ENCODE data around the gene TRABD2A. TPM values are rescaled to one million over a fixed set of nuclear protein-coding genes. Genes with fewer than 3 reads are reported as not detected.
A peak's percentile ranks its signal among the peaks of the same experiment; 100 is the strongest.

Gene TRABD2A
- total and polyA plus RNA-seq, 4 experiments from 2014 or later, result 67.1 to 90.7 (median 82.2) TPM

DNA sequence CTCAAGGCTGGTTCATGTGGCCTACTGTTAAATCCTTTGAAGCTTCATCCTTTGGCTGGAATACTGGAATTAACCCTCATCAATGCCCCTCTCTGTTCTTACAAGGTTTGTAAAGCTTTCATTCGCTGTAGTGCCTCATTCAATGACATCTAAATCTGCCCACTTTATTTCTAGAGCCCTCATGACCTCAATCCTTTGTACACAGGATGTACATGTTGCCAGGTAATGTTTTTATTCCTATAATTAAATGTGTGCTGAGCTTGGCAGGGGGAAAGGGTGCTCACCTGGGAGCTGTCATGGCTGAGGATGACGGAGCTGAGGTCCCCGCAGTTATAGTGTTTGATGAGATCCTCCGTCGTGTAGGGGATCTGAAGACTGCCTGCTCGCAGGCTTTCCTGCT, 39.3 kb downstream of the TRABD2A start:
- H3K9me3 ChIP-seq (ENCODE audit: control insufficient read depth in 1 of 2, low read length in 2 of 2), result no peaks in the 10 kb centered on the region
- H3K27ac ChIP-seq (ENCODE audit: low read depth, low read length), result peak overlapping the region; percentile 61
- Mint-ChIP-seq H3K27me3 (no peaks in the 10 kb centered on the region), H3K36me3 (peaks cover 45 to 55% of the 10 kb centered on the region in 2 donors), H3K27ac (peak overlapping the region; percentile 92 to 98 (median 96)), H3K4me3 (peak overlapping the region; percentile 26 to 87 (median 80)), H3K4me1 (peaks cover 82 to 93% (median 88%) of the 10 kb centered on the region in 4 donors), H3K9me3 (peaks cover under 1 to 7% (median 2%) of the 10 kb centered on the region in 8 donors)
- peaks cover 95% of the 10 kb centered on the region for H3K4me1 ChIP-seq (ENCODE audit: insufficient read depth, low read length)
- ChIA-PET POLR2A (ENCODE audit: partially characterized antibody) (interaction anchor here (0.6 to 11.4 kb wide), 19 partner anchors 9 to 344 kb away, joined by 3 to 121 read pairs (median 7); partner anchors contain the start of genes TMSB10 and TRABD2A), CTCF (ENCODE audit: partially characterized antibody) (interaction anchor here (1.0 to 2.9 kb wide), 13 partner anchors 8 to 344 kb away, joined by 3 to 26 read pairs (median 5); partner anchors contain the start of gene TRABD2A)
- no peaks in the 10 kb centered on the region for H3K27me3 ChIP-seq (ENCODE audit: insufficient read depth, low read length)
- DNase-seq, result peak in 4 of 5 donors; percentile 46 to 56 (median 49)
- peaks cover 17% of the 10 kb centered on the region for H3K36me3 ChIP-seq (ENCODE audit: insufficient read depth, low read length)
- intact Hi-C loops (cut with micrococcal nuclease), result no loop called here
- H3K4me3 ChIP-seq (ENCODE audit: low read length in 2 of 2), result no peak overlapping the region

DNA sequence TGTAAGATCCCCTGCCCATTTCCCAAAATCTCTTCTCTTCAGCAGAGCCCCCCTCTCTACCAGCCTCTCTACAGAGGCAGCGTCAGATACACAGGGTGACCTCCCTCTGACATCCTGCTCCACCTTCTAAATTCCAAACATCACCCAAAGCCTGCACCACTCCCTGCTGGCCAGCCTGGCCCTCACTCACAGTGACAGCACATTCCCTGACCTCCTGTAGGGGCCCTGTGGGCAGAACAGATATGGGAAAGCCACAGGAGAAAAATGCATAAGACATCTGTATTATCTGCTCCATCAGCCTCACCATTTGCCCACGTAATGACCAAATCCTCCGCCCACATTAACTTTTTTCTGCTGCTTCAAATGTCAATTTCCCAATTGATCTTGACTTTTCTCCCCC, 40.6 kb downstream of the TRABD2A start:
- peaks cover 74 to 91% (median 84%) of the 10 kb centered on the region in 4 donors for H3K4me1 Mint-ChIP-seq
- peaks cover 2 to 19% (median 11%) of the 10 kb centered on the region in 8 donors for H3K9me3 Mint-ChIP-seq
- peak overlapping the region; percentile 92 to 98 (median 96) for H3K27ac Mint-ChIP-seq
- peak in 1 of 5 donors; percentile 10 for DNase-seq
- peaks cover 88% of the 10 kb centered on the region for H3K4me1 ChIP-seq (ENCODE audit: insufficient read depth, low read length)
- H3K9me3 ChIP-seq (ENCODE audit: control insufficient read depth in 1 of 2, low read length in 2 of 2), result no peaks in the 10 kb centered on the region
- H3K4me3 Mint-ChIP-seq, result peak overlapping the region; percentile 63 to 87 (median 80)
- ChIA-PET CTCF (ENCODE audit: partially characterized antibody) (interaction anchor here (1.2 to 2.9 kb wide), 9 partner anchors 9 to 343 kb away, joined by 3 to 26 read pairs (median 5); partner anchors contain the start of gene TRABD2A), POLR2A (ENCODE audit: partially characterized antibody) (interaction anchor here (0.8 to 11.4 kb wide), 15 partner anchors 8 to 95 kb away, joined by 3 to 121 read pairs (median 14); partner anchors contain the start of genes TMSB10 and TRABD2A)
- peak overlapping the region; percentile 61 for H3K27ac ChIP-seq (ENCODE audit: low read depth, low read length)
- H3K27me3 ChIP-seq (ENCODE audit: insufficient read depth, low read length), result no peaks in the 10 kb centered on the region
- intact Hi-C loops (cut with micrococcal nuclease), result no loop called here
- no peaks in the 10 kb centered on the region for H3K27me3 Mint-ChIP-seq
- peaks cover 51 to 66% of the 10 kb centered on the region in 2 donors for H3K36me3 Mint-ChIP-seq
- peaks cover 17% of the 10 kb centered on the region for H3K36me3 ChIP-seq (ENCODE audit: insufficient read depth, low read length)
- H3K4me3 ChIP-seq (ENCODE audit: low read length in 2 of 2), result peak overlapping the region in 1 of 2 donors; percentile 39

DNA sequence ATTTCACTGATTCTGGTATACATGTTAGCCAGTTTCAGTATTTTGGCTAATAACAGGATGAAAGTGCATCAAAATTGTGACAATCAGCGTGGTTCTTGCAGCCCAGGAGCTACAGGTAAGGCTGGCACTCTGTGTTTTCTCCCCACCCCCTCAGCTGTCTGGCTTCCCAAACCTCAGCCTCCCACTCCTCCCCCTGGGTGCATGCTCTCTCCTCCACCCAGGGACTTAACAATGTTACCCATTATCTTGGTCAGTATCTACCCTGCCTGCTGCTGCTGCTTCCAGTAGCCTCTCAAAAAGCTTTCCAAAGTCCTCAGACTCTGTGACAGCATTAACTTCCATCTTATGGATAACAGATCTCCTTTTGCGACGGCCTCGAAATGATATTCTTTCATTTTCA, 41.0 kb downstream of the TRABD2A start:
- Histone ChIP-seq H3K4me1 (ENCODE audit: insufficient read depth, low read length) (peaks cover 88% of the 10 kb centered on the region), H3K9me3 (ENCODE audit: control insufficient read depth in 1 of 2, low read length in 2 of 2) (no peaks in the 10 kb centered on the region), H3K27ac (ENCODE audit: low read depth, low read length) (peak overlapping the region; percentile 61), H3K27me3 (ENCODE audit: insufficient read depth, low read length) (no peaks in the 10 kb centered on the region), H3K4me3 (ENCODE audit: low read length in 2 of 2) (peak overlapping the region in 1 of 2 donors; percentile 39), H3K36me3 (ENCODE audit: insufficient read depth, low read length) (peaks cover 21% of the 10 kb centered on the region)
- intact Hi-C loops (cut with micrococcal nuclease), result no loop called here
- H3K9me3 Mint-ChIP-seq, result peaks cover 2 to 21% (median 12%) of the 10 kb centered on the region in 8 donors
- peaks cover 54 to 69% of the 10 kb centered on the region in 2 donors for H3K36me3 Mint-ChIP-seq
- peak overlapping the region; percentile 63 to 87 (median 80) for H3K4me3 Mint-ChIP-seq
- H3K27me3 Mint-ChIP-seq, result no peaks in the 10 kb centered on the region
- ChIA-PET CTCF (ENCODE audit: partially characterized antibody) (interaction anchor here (1.2 to 1.4 kb wide), 2 partner anchors 34 to 86 kb away, joined by 3 to 5 read pairs; no protein-coding TSS in a partner anchor), POLR2A (ENCODE audit: partially characterized antibody) (interaction anchor here (0.8 to 8.2 kb wide), 9 partner anchors 10 to 94 kb away, joined by 3 to 77 read pairs (median 10); partner anchors contain the start of gene TRABD2A)
- peak overlapping the region; percentile 92 to 98 (median 96) for H3K27ac Mint-ChIP-seq
- H3K4me1 Mint-ChIP-seq, result peaks cover 74 to 91% (median 84%) of the 10 kb centered on the region in 4 donors
- no peak for DNase-seq

DNA sequence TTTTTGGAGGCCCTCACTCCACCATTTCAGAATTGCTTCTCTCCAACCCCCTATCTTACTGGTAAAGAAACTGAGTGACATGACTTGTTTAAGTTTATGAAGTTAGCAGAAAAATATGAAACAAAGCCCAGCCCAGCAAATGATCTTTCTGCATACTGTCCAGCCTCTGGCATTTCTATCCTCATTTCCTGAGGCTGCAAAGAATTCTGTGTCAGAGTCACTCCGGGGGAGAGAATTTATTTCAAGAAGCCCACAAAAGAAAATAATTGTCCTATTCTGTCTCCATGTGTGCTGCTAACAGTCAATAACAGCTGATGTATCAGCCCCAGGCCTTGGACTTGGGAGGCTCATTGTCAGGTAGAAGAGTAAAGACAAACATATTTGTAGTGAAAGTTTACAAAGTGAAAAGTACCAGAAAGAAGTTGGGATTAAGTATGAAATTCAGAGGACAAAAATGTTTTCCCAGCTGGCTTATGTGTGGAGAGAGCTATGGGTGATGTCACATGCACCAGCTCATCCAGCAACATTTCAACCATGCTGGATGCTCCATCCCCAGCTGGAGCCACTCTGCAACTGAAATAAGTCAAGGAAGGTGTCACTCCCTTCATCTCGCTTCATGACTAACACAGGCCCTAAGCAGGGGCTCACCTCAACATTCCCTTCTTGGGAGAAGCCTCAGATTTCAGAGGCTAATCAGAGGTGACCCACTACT, 42.3 kb downstream of the TRABD2A start:
- Mint-ChIP-seq H3K36me3 (peaks cover 62 to 69% of the 10 kb centered on the region in 2 donors), H3K27ac (peak overlapping the region; percentile 85 to 98 (median 93)), H3K9me3 (peaks cover 2 to 22% (median 10%) of the 10 kb centered on the region in 8 donors), H3K4me3 (peak overlapping the region in 6 of 8 donors; percentile 25 to 70 (median 39)), H3K27me3 (no peaks in the 10 kb centered on the region), H3K4me1 (peaks cover 68 to 88% (median 76%) of the 10 kb centered on the region in 4 donors)
- POLR2A ChIA-PET (ENCODE audit: partially characterized antibody), result interaction anchor here (0.9 to 4.3 kb wide), 9 partner anchors 8 to 69 kb away, joined by 3 to 31 read pairs (median 8); partner anchors contain the start of gene TRABD2A
- no peak overlapping the region for H3K4me3 ChIP-seq (ENCODE audit: low read length in 2 of 2)
- H3K9me3 ChIP-seq (ENCODE audit: control insufficient read depth in 1 of 2, low read length in 2 of 2), result no peaks in the 10 kb centered on the region
- H3K4me1 ChIP-seq (ENCODE audit: insufficient read depth, low read length), result peaks cover 87% of the 10 kb centered on the region
- H3K27ac ChIP-seq (ENCODE audit: low read depth, low read length), result peak overlapping the region; percentile 61
- CTCF ChIA-PET (ENCODE audit: partially characterized antibody), result interaction anchor here (0.8 to 2.7 kb wide), 13 partner anchors 9 to 312 kb away, joined by 3 to 16 read pairs (median 3); no protein-coding TSS in a partner anchor
- DNase-seq, result no peak
- H3K36me3 ChIP-seq (ENCODE audit: insufficient read depth, low read length), result peaks cover 22% of the 10 kb centered on the region
- no peaks in the 10 kb centered on the region for H3K27me3 ChIP-seq (ENCODE audit: insufficient read depth, low read length)
- intact Hi-C loops (cut with micrococcal nuclease), result no loop called here

DNA sequence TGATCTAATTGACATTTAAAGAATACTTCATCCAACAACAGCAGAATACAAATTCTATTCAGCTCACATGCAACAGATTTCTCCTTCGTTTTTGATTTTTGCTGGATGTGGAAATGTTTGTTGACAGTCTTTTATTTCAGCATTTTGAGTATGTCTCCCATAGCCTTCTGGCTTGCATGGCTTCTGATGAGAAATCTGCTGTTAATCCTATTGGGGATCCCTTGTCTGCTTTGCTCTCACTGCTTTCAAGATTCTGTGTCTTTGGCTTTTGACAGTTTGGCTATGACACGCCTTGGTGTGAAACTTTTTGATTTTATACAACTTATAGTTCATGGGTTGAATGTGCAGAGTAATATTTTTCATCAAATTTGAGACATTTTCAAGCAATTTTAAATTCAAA, 44.7 kb downstream of the TRABD2A start:
- H3K9me3 Mint-ChIP-seq, result peaks cover 2 to 22% (median 10%) of the 10 kb centered on the region in 8 donors
- Histone ChIP-seq H3K4me3 (ENCODE audit: low read length in 2 of 2) (no peak overlapping the region), H3K27ac (ENCODE audit: low read depth, low read length) (no peak overlapping the region), H3K36me3 (ENCODE audit: insufficient read depth, low read length) (peaks cover 22% of the 10 kb centered on the region), H3K4me1 (ENCODE audit: insufficient read depth, low read length) (peaks cover 87% of the 10 kb centered on the region), H3K27me3 (ENCODE audit: insufficient read depth, low read length) (no peaks in the 10 kb centered on the region), H3K9me3 (ENCODE audit: control insufficient read depth in 1 of 2, low read length in 2 of 2) (no peaks in the 10 kb centered on the region)
- peaks cover 57 to 75% (median 63%) of the 10 kb centered on the region in 4 donors for H3K4me1 Mint-ChIP-seq
- intact Hi-C loops (cut with micrococcal nuclease), result no loop called here
- H3K36me3 Mint-ChIP-seq, result peaks cover 73 to 75% of the 10 kb centered on the region in 2 donors
- POLR2A ChIA-PET (ENCODE audit: partially characterized antibody), result interaction anchor here (2.0 to 4.3 kb wide), 3 partner anchors 10 to 14 kb away, joined by 8 to 31 read pairs (median 18); no protein-coding TSS in a partner anchor
- CTCF ChIA-PET (ENCODE audit: partially characterized antibody), result no interaction called here
- peak overlapping the region in 4 of 8 donors; percentile 19 to 70 (median 48) for H3K4me3 Mint-ChIP-seq
- peak overlapping the region in 4 of 7 donors; percentile 39 to 85 (median 80) for H3K27ac Mint-ChIP-seq
- DNase-seq, result no peak
- no peaks in the 10 kb centered on the region for H3K27me3 Mint-ChIP-seq

DNA sequence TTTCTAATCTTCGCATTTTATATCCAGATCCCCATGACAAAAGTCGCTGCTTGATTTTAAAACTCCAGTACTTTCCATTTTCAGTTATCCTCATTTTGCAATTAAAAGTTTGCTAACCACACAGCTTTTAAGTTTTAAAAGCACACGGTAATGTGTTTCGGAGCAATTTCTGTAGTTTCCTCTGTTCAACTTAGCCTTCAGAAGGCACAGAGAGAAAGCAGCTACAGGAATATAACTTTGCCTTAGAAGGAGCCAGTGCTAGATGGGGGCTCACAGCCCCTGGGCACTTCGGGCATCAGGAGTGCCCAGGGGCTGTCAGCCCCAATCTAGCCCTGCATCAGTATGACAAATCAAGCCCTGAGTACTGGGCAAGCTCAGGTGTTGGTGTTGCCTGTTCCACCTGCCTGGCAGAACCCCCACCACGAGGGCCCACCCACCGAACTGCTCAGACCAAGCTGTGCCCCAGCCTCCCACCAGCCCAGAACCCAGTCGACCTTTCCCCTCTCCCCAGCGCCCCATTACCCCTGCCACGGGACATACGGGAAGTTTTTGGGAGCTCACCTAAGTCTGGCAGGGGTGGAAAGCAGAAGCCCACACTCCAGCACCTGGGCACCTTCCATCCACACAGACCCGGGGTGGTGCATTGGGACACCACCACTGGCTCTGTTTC, 47.3 kb downstream of the TRABD2A start:
- peak overlapping the region in 4 of 7 donors; percentile 93 to 96 (median 94) for H3K27ac Mint-ChIP-seq

More for the DNA sequence above, 47.3 kb downstream of the TRABD2A start:
- Histone ChIP-seq H3K36me3 (ENCODE audit: insufficient read depth, low read length) (peaks cover 17% of the 10 kb centered on the region), H3K4me1 (ENCODE audit: insufficient read depth, low read length) (peaks cover 87% of the 10 kb centered on the region), H3K27me3 (ENCODE audit: insufficient read depth, low read length) (no peaks in the 10 kb centered on the region), H3K9me3 (ENCODE audit: control insufficient read depth in 1 of 2, low read length in 2 of 2) (no peaks in the 10 kb centered on the region), H3K4me3 (ENCODE audit: low read length in 2 of 2) (peak overlapping the region; percentile 39 to 44), H3K27ac (ENCODE audit: low read depth, low read length) (peak overlapping the region; percentile 59)
- DNase-seq, result no peak
- H3K27me3 Mint-ChIP-seq, result no peaks in the 10 kb centered on the region
- H3K4me3 Mint-ChIP-seq, result peak overlapping the region; percentile 52 to 84 (median 78)
- peaks cover 2 to 22% (median 10%) of the 10 kb centered on the region in 8 donors for H3K9me3 Mint-ChIP-seq
- peaks cover 34 to 49% (median 40%) of the 10 kb centered on the region in 4 donors for H3K4me1 Mint-ChIP-seq
- CTCF ChIA-PET (ENCODE audit: partially characterized antibody), result interaction anchor here (0.9 to 3.0 kb wide), 7 partner anchors 9 to 112 kb away, joined by 3 to 19 read pairs (median 5); no protein-coding TSS in a partner anchor
- H3K36me3 Mint-ChIP-seq, result peaks cover 47 to 62% of the 10 kb centered on the region in 2 donors
- POLR2A ChIA-PET (ENCODE audit: partially characterized antibody), result interaction anchor here (1.0 to 3.6 kb wide), 11 partner anchors 8 to 92 kb away, joined by 3 to 40 read pairs (median 8); partner anchors contain the start of gene TMSB10
- intact Hi-C loops (cut with micrococcal nuclease), result loop anchor here (5.0 kb wide), 1 partner anchor 34 kb away; no protein-coding TSS in a partner anchor
